ENCODE results near the gene BMPER.

BMPER gene

DNA sequence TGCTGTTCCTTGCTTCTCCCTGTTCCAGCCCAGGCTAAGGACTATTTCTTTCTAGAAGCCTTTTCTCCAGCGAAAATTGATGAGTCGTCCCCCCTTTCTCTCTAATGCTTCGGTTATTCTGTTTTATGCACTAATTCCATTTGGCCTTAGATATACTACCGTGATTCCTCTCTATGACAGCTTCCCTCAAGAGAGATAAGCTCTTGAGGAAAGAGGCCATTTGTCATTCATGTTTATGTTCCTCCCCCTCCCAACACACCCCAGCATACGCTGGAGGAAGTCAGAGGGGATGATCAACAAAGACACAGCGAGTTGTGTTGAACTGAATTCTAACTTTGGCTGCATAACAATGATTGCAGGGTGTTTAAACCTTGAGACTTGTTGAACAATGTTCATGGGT lies 198.8 kb downstream of the BMPER start:
- TF ChIP-seq, protein P1, sequence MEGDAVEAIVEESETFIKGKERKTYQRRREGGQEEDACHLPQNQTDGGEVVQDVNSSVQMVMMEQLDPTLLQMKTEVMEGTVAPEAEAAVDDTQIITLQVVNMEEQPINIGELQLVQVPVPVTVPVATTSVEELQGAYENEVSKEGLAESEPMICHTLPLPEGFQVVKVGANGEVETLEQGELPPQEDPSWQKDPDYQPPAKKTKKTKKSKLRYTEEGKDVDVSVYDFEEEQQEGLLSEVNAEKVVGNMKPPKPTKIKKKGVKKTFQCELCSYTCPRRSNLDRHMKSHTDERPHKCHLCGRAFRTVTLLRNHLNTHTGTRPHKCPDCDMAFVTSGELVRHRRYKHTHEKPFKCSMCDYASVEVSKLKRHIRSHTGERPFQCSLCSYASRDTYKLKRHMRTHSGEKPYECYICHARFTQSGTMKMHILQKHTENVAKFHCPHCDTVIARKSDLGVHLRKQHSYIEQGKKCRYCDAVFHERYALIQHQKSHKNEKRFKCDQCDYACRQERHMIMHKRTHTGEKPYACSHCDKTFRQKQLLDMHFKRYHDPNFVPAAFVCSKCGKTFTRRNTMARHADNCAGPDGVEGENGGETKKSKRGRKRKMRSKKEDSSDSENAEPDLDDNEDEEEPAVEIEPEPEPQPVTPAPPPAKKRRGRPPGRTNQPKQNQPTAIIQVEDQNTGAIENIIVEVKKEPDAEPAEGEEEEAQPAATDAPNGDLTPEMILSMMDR (IDR thresholded peaks at IDR 0.05; ENCODE audit: low read depth, low read length, missing control alignments): no peak
- in situ Hi-C loops (cut with HindIII; ENCODE audit: low sequenced_read_pairs): no loop called here
- no peak overlapping the region for H3K4me3 ChIP-seq (ENCODE audit: low read depth, low read length)
- no peak for DNase-seq (ENCODE audit: low read depth)

DNA sequence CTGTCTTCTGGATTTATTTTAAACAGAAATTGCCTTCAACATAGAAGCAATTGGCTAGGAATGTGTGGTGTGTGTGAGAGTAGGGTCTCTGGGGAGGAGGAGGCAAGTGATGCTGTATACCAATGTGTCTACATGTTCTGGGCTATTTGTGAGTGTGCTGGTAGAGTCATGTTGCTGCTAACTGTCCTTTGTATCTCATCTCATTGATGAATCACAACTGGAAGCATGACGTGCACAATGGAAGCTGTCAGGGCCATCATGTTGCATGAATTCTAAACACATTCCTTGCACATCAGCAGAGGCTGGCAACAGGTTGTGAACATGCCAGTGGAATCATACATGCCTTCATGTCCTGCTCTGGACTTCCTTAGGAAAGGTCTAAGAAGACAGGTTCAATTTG lies 199.7 kb downstream of the BMPER start:
- in situ Hi-C loops (cut with HindIII; ENCODE audit: low sequenced_read_pairs): no loop called here
- DNase-seq (ENCODE audit: low read depth): no peak
- TF ChIP-seq, protein P1 (IDR thresholded peaks at IDR 0.05; ENCODE audit: low read depth, low read length, missing control alignments): no peak
- H3K4me3 ChIP-seq (ENCODE audit: low read depth, low read length): no peak overlapping the region

DNA sequence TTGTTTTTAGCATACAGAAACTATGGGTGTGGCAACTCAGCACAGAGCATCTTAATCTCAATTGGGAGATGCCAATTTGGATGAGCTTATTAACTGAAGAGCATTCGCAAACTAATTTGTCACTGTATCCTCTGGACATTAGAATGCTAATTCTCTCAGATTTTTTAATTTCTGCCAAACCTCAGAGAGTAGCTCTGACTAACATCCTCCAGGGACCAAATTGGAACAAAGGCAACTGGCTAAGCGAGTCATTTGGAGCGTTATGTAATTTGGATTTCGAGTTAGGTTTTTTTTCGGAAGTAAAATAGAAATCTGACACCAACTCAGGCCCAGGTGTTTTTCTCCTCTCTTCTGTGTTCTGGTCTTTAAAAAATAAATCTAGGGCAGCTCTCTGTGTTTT lies 201.9 kb downstream of the BMPER start:
- in situ Hi-C loops (cut with HindIII; ENCODE audit: low sequenced_read_pairs): no loop called here
- DNase-seq (ENCODE audit: low read depth): peak; percentile 64
- TF ChIP-seq, protein P1 (IDR thresholded peaks at IDR 0.05; ENCODE audit: low read depth, low read length, missing control alignments): no peak
- no peak overlapping the region for H3K4me3 ChIP-seq (ENCODE audit: low read depth, low read length)

DNA sequence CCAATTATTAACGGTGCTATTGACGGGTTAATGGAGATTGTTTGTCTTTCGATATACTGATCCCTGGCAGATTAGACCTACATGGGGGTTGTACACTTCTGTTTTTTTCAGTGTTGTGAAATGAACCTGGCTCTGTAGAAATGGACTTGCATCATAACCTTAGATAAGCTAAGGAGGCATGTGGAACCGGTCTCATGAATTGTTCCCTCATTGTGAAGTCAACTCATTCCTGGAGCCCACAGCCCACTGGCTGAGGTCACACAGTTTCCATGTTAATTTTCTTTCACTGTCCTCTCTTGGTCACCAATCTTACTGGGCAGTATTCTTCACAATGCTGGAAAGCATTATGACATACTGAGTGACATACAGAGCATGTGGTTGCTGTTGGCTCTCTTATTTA lies 202.8 kb downstream of the BMPER start:
- no peak overlapping the region for H3K4me3 ChIP-seq (ENCODE audit: low read depth, low read length)
- in situ Hi-C loops (cut with HindIII; ENCODE audit: low sequenced_read_pairs): no loop called here
- no peak for DNase-seq (ENCODE audit: low read depth)
- TF ChIP-seq, protein P1 (IDR thresholded peaks at IDR 0.05; ENCODE audit: low read depth, low read length, missing control alignments): no peak

DNA sequence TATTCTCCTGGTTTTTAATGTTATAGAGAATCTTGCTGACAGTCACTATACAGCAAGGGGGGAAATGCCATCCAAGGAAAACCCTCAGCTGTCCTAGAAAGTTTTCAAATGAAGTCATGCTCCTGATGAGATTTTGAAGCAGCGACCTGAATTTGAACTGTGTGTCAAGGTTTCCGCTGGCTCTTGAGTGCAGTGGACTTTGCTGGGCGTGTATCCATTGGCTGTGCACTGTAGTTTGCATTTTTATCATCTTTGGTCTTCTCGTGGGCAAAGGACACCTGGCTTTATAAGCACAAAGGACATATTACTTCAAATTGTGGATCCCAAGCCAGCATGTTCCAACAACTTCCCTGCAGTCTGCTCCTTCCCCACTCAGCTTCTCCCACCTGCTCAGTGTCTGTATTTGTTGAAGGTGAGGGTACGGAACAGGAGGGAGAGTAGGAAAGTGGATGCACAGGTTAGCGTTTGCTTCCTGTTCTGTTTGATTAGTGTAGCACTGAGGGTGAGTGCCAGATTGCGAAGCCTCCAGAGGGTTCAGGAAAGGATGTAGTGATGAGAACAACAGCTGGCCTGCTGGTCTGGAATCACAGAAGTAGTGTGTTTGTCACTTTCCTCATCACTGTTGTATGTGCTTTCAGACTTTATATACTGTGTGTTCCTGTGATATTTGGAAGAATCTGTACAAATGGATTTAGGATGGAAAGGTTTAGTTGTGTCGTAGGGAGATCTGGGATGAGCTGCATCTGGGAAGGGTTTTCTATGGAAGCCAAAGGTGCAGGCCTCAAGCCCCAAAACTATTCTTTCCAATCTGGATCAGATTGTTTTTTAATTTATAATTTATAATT lies 204.8 kb downstream of the BMPER start:
- TF ChIP-seq, protein P1 (IDR thresholded peaks at IDR 0.05; ENCODE audit: low read depth, low read length, missing control alignments): no peak
- in situ Hi-C loops (cut with HindIII; ENCODE audit: low sequenced_read_pairs): no loop called here
- H3K4me3 ChIP-seq (ENCODE audit: low read depth, low read length): no peak overlapping the region
- DNase-seq (ENCODE audit: low read depth): no peak

DNA sequence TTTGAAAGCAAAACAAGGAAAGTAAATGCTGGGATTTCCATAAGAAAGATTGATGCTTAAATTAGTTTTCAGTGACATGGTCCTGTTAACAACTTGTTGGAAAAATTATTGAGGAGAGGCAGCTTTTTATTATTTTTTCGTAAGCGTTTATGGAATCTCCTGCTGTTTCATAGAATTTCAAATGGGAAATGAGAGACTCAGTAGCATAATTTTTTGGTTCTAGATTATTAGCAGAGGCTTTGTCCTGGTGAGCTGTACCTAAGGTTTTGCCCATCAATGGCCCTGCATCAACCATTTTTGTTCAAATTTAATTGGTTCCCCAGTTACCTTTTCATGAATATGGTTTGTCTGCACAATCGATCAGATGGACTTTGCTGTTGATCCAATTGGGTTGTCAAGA lies 205.7 kb downstream of the BMPER start:
- no peak overlapping the region for H3K4me3 ChIP-seq (ENCODE audit: low read depth, low read length)
- DNase-seq (ENCODE audit: low read depth): no peak
- TF ChIP-seq, protein P1 (IDR thresholded peaks at IDR 0.05; ENCODE audit: low read depth, low read length, missing control alignments): no peak
- in situ Hi-C loops (cut with HindIII; ENCODE audit: low sequenced_read_pairs): no loop called here

All from astrocyte of the cerebellum (primary cell).